HG03432 (cell line): ENCODE data around the gene WASF3.

Experiments
- ATAC-seq: cut with Tn5 transposase; IDR thresholded peaks from one replicate; pipeline ENCODE4 v1.9.1; 2021; ENCODE audit warnings: mild to moderate bottlenecking, moderate library complexity; ENCODE audit not compliant: unreplicated experiment

WASF3 gene

GRCh38 chr13:26585136-26585535, 27.7 kb downstream of the WASF3 start:
- no peak for ATAC-seq

- ATAC-seq: no peak
Measured at GRCh38 chr13:26587251-26587650, 29.8 kb downstream of the WASF3 start.

GRCh38 chr13:26589226-26589625, 31.7 kb downstream of the WASF3 start:
- ATAC-seq: no peak

GRCh38 chr13:26589754-26590153, 32.3 kb downstream of the WASF3 start:
- no peak for ATAC-seq

GRCh38 chr13:26590379-26590778, 32.9 kb downstream of the WASF3 start:
- no peak for ATAC-seq

- no peak for ATAC-seq
Measured at GRCh38 chr13:26590951-26591350, 33.5 kb downstream of the WASF3 start.

GRCh38 chr13:26591672-26592071, 34.2 kb downstream of the WASF3 start:
- no peak for ATAC-seq

- ATAC-seq: no peak
Measured at GRCh38 chr13:26593661-26594060, 36.2 kb downstream of the WASF3 start.

- no peak for ATAC-seq
Measured at GRCh38 chr13:26594363-26594762, 36.9 kb downstream of the WASF3 start.

- ATAC-seq: no peak
Measured at GRCh38 chr13:26596458-26596857, 39.0 kb downstream of the WASF3 start.

GRCh38 chr13:26599403-26599802, 41.9 kb downstream of the WASF3 start:
- ATAC-seq: no peak

- ATAC-seq: no peak
Measured at GRCh38 chr13:26599860-26600259, 42.4 kb downstream of the WASF3 start.

- ATAC-seq: no peak
Measured at GRCh38 chr13:26600343-26600742, 42.9 kb downstream of the WASF3 start.

- ATAC-seq: no peak
Measured at GRCh38 chr13:26601669-26602068, 44.2 kb downstream of the WASF3 start.

- ATAC-seq: no peak
Measured at GRCh38 chr13:26602783-26603182, 45.3 kb downstream of the WASF3 start.

- no peak for ATAC-seq
Measured at GRCh38 chr13:26604784-26605545, 47.5 kb downstream of the WASF3 start.

GRCh38 chr13:26605845-26606244, 48.4 kb downstream of the WASF3 start:
- ATAC-seq: no peak

GRCh38 chr13:26606631-26607030, 49.1 kb downstream of the WASF3 start:
- ATAC-seq: no peak

- no peak for ATAC-seq
Measured at GRCh38 chr13:26614721-26615120, 57.2 kb downstream of the WASF3 start.

- no peak for ATAC-seq
Measured at GRCh38 chr13:26616126-26616525, 58.6 kb downstream of the WASF3 start.

- ATAC-seq: no peak
Measured at GRCh38 chr13:26618726-26619125, 61.2 kb downstream of the WASF3 start.

- ATAC-seq: no peak
Measured at GRCh38 chr13:26619358-26619757, 61.9 kb downstream of the WASF3 start.
